IMR-90 (cell line): ENCODE results near the gene AGMO. TPM values are rescaled to one million over a fixed set of nuclear protein-coding genes. Genes with fewer than 3 reads are reported as not detected.

Source experiments
- ATAC-seq: fragments of 200-7000 bp; cut with Tn5 transposase; 2 replicates; pipeline ENCODE4 v1.9.1; 2020; ENCODE audit warnings: low read depth, mild to moderate bottlenecking, moderate library complexity
- BruUV-seq: library from RNA; stranded (reverse); fragments of 400-500 nt; replicated peaks from 2 replicates; lab custom pipeline; 2021; lab: Mats Ljungman, UMichigan
- CTCF ChIA-PET: fragments of 300-600 bp; formaldehyde crosslinking; extraction: SDS; loops from one replicate; lab custom pipeline; 2021; ENCODE audit warnings: antibody characterized with exemption; lab: Yijun Ruan, JAX
- POLR2A ChIA-PET: fragments of 300-600 bp; sonication (Branson Sonifier 250); formaldehyde crosslinking; loops from one replicate; lab custom pipeline; 2022; ENCODE audit warnings: antibody characterized with exemption; ENCODE audit not compliant: unreplicated experiment; lab: Charles Lee
- DNase-seq: peaks from one replicate; pipeline ENCODE4 v3.0.0; 2013
- H2AFZ ChIP-seq: replicated peaks from 2 replicates; pipeline ENCODE3; 2013; ENCODE audit warnings: low read length, mild to moderate bottlenecking; ENCODE audit not compliant: poor library complexity
- H2AK5ac ChIP-seq: 2 replicates; pipeline ENCODE4 v1.6.1; 2013; ENCODE audit warnings: low read depth, low read length, inconsistent platforms
- H2AK9ac ChIP-seq: replicated peaks from 2 replicates; pipeline ENCODE3; 2013; ENCODE audit warnings: mild to moderate bottlenecking, low read depth, low read length, moderate library complexity; ENCODE audit not compliant: poor library complexity
- H2BK120ac ChIP-seq: 2 replicates; pipeline ENCODE4 v1.6.1; 2013; ENCODE audit warnings: low read depth, low read length, inconsistent platforms
- H2BK15ac ChIP-seq: 3 replicates; pipeline ENCODE4 v1.6.1; 2013; ENCODE audit warnings: low read depth, low read length, inconsistent platforms
- H2BK20ac ChIP-seq: 2 replicates; pipeline ENCODE4 v1.6.1; 2013; ENCODE audit warnings: low read depth, mild to moderate bottlenecking, inconsistent platforms, low read length, moderate library complexity
- H2BK5ac ChIP-seq: 2 replicates; pipeline ENCODE4 v1.6.1; 2013; ENCODE audit warnings: mild to moderate bottlenecking, low read depth, low read length, inconsistent platforms; ENCODE audit not compliant: poor library complexity, severe bottlenecking
- H3K14ac ChIP-seq: replicated peaks from 2 replicates; pipeline ENCODE4 v1.6.1; 2013; ENCODE audit warnings: low read depth, low read length, inconsistent platforms
- H3K18ac ChIP-seq: 2 replicates; pipeline ENCODE4 v1.6.1; 2013; ENCODE audit warnings: low read depth, low read length, control low read depth
- H3K23ac ChIP-seq: 2 replicates; pipeline ENCODE4 v1.6.1; 2013; ENCODE audit warnings: low read depth, low read length, inconsistent platforms
- H3K27ac ChIP-seq: 2 replicates; pipeline ENCODE4 v1.5.1; 2013; ENCODE audit warnings: mild to moderate bottlenecking, control low read depth, low read length; ENCODE audit not compliant: insufficient read depth
- H3K27me3 ChIP-seq: 2 replicates; pipeline ENCODE4 v1.6.1; 2013; ENCODE audit warnings: low read length; ENCODE audit not compliant: control insufficient read depth, insufficient read depth
- H3K36me3 ChIP-seq: 2 replicates; pipeline ENCODE4 v1.6.1; 2013; ENCODE audit warnings: low read length, mixed read lengths; ENCODE audit not compliant: control insufficient read depth, insufficient read depth
- H3K4ac ChIP-seq: 2 replicates; pipeline ENCODE4 v1.6.1; 2013; ENCODE audit warnings: low read depth, low read length, inconsistent platforms
- H3K4me1 ChIP-seq: 2 replicates; pipeline ENCODE4 v1.6.1; 2013; ENCODE audit warnings: low read length, mixed read lengths; ENCODE audit not compliant: control insufficient read depth, insufficient read depth
- H3K4me2 ChIP-seq: 2 replicates; pipeline ENCODE4 v1.6.1; 2013; ENCODE audit warnings: low read depth, mild to moderate bottlenecking, control low read depth, low read length, moderate library complexity
- H3K4me3 ChIP-seq: 2 replicates; pipeline ENCODE4 v1.5.1; 2013; ENCODE audit warnings: low read depth, mild to moderate bottlenecking, control low read depth, low read length, moderate library complexity; ENCODE audit not compliant: insufficient read depth
- H3K56ac ChIP-seq: 2 replicates; pipeline ENCODE4 v1.6.1; 2013; ENCODE audit warnings: low read length, inconsistent platforms; ENCODE audit not compliant: insufficient read depth; ENCODE audit errors: extremely low read depth
- H3K79me1 ChIP-seq, 2 experiments: 2 replicates each; pipeline ENCODE4 v1.6.1; 2013; ENCODE audit warnings: low read length in 2 of 2, inconsistent platforms in 1 of 2, low read depth in 1 of 2
- H3K9ac ChIP-seq: 2 replicates; pipeline ENCODE4 v1.6.1; 2013; ENCODE audit warnings: low read depth, low read length, control low read depth
- H3K9me1 ChIP-seq: 2 replicates; pipeline ENCODE4 v1.6.1; 2013; ENCODE audit warnings: low read length, inconsistent platforms; ENCODE audit not compliant: insufficient read depth
- H3K9me3 ChIP-seq: 2 replicates; pipeline ENCODE4 v1.6.1; 2013; ENCODE audit warnings: low read length; ENCODE audit not compliant: control insufficient read depth, insufficient read depth
- H4K20me1 ChIP-seq: 2 replicates; pipeline ENCODE4 v1.6.1; 2013; ENCODE audit warnings: low read length, inconsistent platforms; ENCODE audit not compliant: insufficient read depth
- H4K5ac ChIP-seq: 2 replicates; pipeline ENCODE4 v1.6.1; 2013; ENCODE audit warnings: mild to moderate bottlenecking, low read depth, low read length, control low read depth
- H4K8ac ChIP-seq, 2 experiments: 2 replicates each; pipeline ENCODE4 v1.6.1; 2013; ENCODE audit warnings: low read depth in 2 of 2, low read length in 2 of 2, control low read depth in 1 of 2, inconsistent platforms in 1 of 2
- H4K91ac ChIP-seq: 2 replicates; pipeline ENCODE4 v1.6.1; 2013; ENCODE audit warnings: low read depth, low read length, inconsistent platforms; ENCODE audit not compliant: insufficient read depth
- POLR2A ChIP-seq: IDR thresholded peaks from 2 replicates; pipeline ENCODE4 v1.6.1; 2012; ENCODE audit warnings: mild to moderate bottlenecking, low read depth, low read length
- RAD21 ChIP-seq: IDR thresholded peaks from 2 replicates; pipeline ENCODE4 v1.6.1; 2012; ENCODE audit warnings: low read length, improper control_type of control experiment
- WGBS, 2 experiments: methylation state at CpG; one replicate each; pipeline versions ENCODE4 v1.1.5 to v1.1.7; 2013; ENCODE audit warnings: missing lambda C conversion rate in 2 of 2; ENCODE audit not compliant: insufficient read length in 1 of 2; ENCODE audit errors: extremely low coverage in 2 of 2; 5-methylcytosine and 5-hydroxymethylcytosine counted together
- dilution Hi-C: fragments of 300-500 bp; cut with HindIII; formaldehyde crosslinking; loops from one replicate; pipeline ENCODE4 v1.14.3; 2018; ENCODE audit warnings: low sequenced_read_pairs; ENCODE audit not compliant: unreplicated experiment
- in situ Hi-C: fragments of 300-500 bp; cut with MboI; formaldehyde crosslinking; loops from 3 replicates; pipeline ENCODE4 v1.14.3; 2019; ENCODE audit warnings: low sequenced_read_pairs, inconsistent platforms, mixed read lengths
- intact Hi-C: fragments of 100-400 bp; cut with micrococcal nuclease; formaldehyde crosslinking; loops from 2 replicates; pipeline ENCODE4 v1.10.0; 2022
- polyA plus RNA-seq, 3 experiments: library from polyadenylated mRNA; depleted of rRNA; stranded (reverse); fragments of >200 nt; gene quantifications; 2 replicates each; pipeline ENCODE4 v1.2.3, GENCODE V29; 2012; ENCODE audit warnings: low replicate concordance in 1 of 3
- total RNA-seq: library from RNA; depleted of rRNA; stranded (reverse); fragments of >200 nt; gene quantifications from 2 replicates; pipeline ENCODE4 v1.2.3, GENCODE V29; 2012
- TF ChIP-seq, protein P1 (sequence below): fragments of 150-350 bp; IDR thresholded peaks from 2 replicates; pipeline ENCODE4 v1.6.1; 2016; ENCODE audit warnings: low read depth, mild to moderate bottlenecking, low read length, moderate library complexity, borderline replicate concordance

The AGMO gene
- total and polyA plus RNA-seq, 2 of the 4 experiments (the other 2 are of a cell fraction): not detected

DNA sequence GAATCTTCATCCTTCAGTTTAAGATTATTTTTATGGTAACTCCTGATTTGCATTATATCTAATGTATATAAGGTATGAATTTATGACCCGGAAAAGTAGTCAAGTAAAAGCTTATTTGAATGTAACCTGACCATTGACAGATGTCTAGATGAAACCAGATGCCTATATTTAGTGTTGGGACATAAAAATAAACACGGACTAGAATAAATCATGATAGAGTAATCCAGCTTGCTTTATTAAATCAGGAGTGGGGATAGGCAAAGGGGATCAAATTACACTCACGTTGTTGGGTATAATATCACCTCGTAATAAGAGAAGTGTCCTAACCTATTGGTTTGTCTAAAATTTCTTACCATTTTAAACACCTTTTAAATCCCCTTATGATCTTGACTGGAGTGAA lies 244.6 kb downstream of the AGMO start:
- no peak overlapping the region for H2AK5ac ChIP-seq
- no peak overlapping the region for H4K91ac ChIP-seq
- H3K23ac ChIP-seq: no peak overlapping the region
- no peak overlapping the region for H2BK120ac ChIP-seq
- no peak overlapping the region for H2AFZ ChIP-seq
- H4K5ac ChIP-seq: no peak overlapping the region
- in situ Hi-C loops (loop anchor here (25.0 kb wide), 1 partner anchor 1245 kb away; no protein-coding TSS in a partner anchor), intact Hi-C loops (no loop called here), dilution Hi-C loops (no loop called here)
- ATAC-seq (no peak), DNase-seq (no peak)
- no peak overlapping the region for H3K18ac ChIP-seq
- no peaks in the 10 kb centered on the region for H3K4me1 ChIP-seq
- H2BK5ac ChIP-seq: no peak overlapping the region
- no peak for TF ChIP-seq POLR2A
- TF ChIP-seq, protein P1, sequence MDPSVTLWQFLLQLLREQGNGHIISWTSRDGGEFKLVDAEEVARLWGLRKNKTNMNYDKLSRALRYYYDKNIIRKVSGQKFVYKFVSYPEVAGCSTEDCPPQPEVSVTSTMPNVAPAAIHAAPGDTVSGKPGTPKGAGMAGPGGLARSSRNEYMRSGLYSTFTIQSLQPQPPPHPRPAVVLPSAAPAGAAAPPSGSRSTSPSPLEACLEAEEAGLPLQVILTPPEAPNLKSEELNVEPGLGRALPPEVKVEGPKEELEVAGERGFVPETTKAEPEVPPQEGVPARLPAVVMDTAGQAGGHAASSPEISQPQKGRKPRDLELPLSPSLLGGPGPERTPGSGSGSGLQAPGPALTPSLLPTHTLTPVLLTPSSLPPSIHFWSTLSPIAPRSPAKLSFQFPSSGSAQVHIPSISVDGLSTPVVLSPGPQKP: no peak
- TF ChIP-seq RAD21: no peak
- H4K20me1 ChIP-seq: no peaks in the 10 kb centered on the region
- CTCF ChIA-PET: no interaction called here
- no peak overlapping the region for H3K4ac ChIP-seq
- H3K56ac ChIP-seq: no peak overlapping the region
- no peak overlapping the region for H2AK9ac ChIP-seq
- no peak overlapping the region for H4K8ac ChIP-seq
- H3K36me3 ChIP-seq: no peaks in the 10 kb centered on the region
- BruUV-seq: no TSS peak
- H2BK20ac ChIP-seq: no peak overlapping the region
- H3K9me3 ChIP-seq: no peaks in the 10 kb centered on the region
- POLR2A ChIA-PET: no interaction called here
- no peak overlapping the region for H3K4me3 ChIP-seq
- H3K27ac ChIP-seq: no peak overlapping the region
- no peak overlapping the region for H3K4me2 ChIP-seq
- H2BK15ac ChIP-seq: no peak overlapping the region
- H3K9ac ChIP-seq: no peak overlapping the region
- no peaks in the 10 kb centered on the region for H3K79me1 ChIP-seq
- WGBS, 2 experiments: no CpG with 5 or more reads among the region's 4 CpGs
- H3K27me3 ChIP-seq: no peaks in the 10 kb centered on the region
- no peak overlapping the region for H3K14ac ChIP-seq
- no peaks in the 10 kb centered on the region for H3K9me1 ChIP-seq
